ENCODE measurements around the gene LMX1B. TPM values are rescaled to one million over a fixed set of nuclear protein-coding genes. Genes with fewer than 3 reads are reported as not detected.
A peak's percentile ranks its signal among the peaks of the same experiment; 100 is the strongest.
"Not testable (repeated sequence)": the region's sequence is repeated elsewhere in the genome, so short reads cannot be mapped to it uniquely, and the experiment has no call there.

LMX1B gene
- polyA plus RNA-seq (2013, experiment 1 of 2; ENCODE audit: insufficient read length) = 0.37 TPM
- 0.30 TPM for polyA plus RNA-seq (2013, experiment 2 of 2; ENCODE audit: insufficient read length)

DNA sequence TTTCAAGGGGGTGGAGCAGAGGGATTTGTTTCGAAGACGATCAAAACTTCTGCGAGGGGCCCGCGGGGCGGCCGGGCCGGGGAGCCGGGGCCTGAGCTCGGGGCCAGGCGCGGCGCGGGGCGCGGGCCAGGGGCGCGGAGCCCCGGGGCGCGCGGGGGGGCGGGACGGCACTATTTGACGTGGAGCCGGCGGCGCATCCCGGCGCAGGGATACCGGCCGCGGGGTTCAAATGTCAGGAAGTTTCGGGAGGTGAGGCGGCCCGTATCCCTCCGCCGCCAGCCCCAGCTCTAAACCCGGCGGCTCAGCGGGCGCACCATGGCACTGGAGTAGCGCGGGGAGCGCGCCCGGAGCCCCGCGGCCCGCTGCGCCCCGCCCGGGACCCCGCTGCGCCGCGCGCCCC is at the start of gene LMX1B:
Gene LMX1B (plus strand): TSS at position 278 of the 400 bp plus-strand sequence. CDS start 522 bp downstream, outside the sequence.
- peak; percentile 79 for DNase-seq

GRCh38 chr9:126564128-126564527 is 49.6 kb upstream of the LMX1B start:
- no peak for DNase-seq

- no peak for DNase-seq
These were observed 49.0 kb upstream of the LMX1B start for GRCh38 chr9:126564716-126565115.

GRCh38 chr9:126565336-126566128 is 48.2 kb upstream of the LMX1B start:
- no peak for DNase-seq

GRCh38 chr9:126569036-126569435 is 44.7 kb upstream of the LMX1B start:
- peak; percentile 40 for DNase-seq

DNA sequence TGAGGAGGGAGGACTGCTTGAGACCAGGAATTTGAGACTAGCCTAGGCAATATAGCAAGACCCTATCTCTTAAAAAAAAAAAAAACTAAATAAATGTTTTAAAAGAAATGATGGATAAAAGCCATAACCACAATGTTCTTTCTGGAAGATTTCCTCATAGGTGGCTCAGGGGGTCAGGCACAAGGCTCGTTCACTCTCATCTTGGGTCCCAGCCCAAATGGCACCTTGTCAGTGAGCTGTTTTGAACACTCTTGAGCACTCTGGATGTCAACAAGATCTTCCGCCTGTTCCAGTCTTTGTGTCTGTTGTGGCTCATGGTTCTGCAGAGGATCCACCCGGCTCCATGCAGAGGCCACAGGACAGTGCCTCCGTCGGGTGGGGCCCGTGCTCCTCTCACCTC is 35.7 kb upstream of the LMX1B start:
- no peak for DNase-seq

DNA sequence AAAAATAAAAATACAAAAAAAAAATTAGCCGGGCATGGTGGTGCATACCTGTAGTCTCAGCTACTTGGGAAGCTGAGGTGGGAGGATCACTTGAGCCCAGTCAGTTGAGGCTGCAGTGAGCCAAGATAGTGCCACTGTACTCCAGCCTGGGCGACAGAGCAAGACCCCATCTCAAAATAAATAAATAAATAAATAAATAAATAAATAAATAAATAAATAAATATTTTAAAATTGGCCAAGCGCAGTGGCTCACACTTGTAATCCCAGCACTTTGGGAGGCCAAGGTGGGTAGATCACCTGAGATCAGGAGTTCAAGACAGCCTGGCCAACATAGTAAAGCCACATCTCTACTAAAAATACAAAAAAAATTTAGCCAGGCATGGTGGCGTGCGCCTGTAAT is 33.4 kb upstream of the LMX1B start:
- DNase-seq = not testable (repeated sequence)

DNA sequence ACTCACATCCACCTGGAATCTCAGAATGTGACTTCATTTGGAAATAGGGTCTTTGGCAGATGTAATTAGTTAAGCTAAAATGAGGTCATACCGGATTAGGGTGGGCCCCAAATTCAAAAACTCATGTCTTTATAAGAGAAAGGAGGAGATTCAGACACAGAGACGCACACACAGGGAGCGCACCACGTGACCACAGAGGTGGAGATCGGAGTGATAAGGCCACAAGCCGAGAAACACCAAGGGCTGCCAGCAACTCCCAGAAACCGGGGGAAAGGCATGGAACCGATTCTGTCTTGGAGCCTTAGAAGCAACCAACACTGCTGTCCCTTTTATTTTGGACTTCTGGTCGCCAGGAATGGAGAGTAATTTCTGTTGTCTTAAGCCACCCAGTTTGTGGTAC is 31.8 kb upstream of the LMX1B start:
- no peak for DNase-seq

GRCh38 chr9:126582427-126582826 is 31.3 kb upstream of the LMX1B start:
- no peak for DNase-seq

DNA sequence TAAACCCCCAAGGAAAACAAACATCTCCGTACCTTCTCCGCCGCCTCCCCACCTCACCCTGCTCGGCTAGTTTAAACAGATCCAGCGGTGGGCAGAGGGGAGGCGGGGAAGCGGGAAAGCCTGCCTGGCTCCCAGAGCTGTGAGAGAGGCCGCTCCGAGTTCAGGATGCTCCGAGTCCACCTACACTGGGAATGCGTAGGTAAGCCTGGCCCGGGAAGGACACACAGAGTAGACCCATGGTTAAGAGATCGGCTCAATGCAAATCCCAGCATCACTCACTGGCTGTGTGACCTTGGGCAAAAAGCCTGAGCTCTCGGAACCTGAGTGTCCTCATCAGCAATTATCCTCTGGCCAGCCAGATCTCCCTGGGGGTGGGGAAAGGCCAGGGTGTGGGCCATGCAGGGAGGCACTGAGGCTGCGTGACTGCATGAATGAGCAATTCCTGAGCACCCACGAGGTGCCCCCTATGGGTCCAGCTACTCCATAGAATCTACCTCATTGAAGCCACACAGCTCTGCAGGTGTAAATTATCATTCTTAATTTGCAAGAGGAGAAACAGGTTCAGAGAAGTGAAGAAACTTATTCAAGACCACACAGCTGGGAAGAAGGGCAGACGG is 30.5 kb upstream of the LMX1B start:
- DNase-seq = no peak

DNA sequence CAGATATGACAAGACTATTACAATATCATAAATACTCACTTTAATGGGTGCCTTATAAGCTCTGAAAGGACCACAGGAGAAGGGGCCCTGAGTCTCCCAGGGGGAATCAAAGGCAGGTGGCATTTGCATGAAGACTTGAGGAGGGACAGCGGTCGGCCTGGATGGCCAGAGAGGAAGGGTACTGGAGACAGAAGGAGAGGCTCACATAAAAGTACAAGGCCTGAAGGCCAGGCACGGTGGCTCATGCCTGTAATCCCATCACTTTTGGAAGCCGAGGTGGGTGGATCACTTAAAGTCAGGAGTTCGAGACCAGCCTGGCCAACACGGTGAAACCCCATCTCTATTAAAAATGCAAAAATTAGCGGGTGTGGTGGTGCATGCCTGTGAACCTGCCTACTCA is 29.1 kb upstream of the LMX1B start:
- DNase-seq = no peak

GRCh38 chr9:126586236-126586635 is 27.5 kb upstream of the LMX1B start:
- no peak for DNase-seq

DNA sequence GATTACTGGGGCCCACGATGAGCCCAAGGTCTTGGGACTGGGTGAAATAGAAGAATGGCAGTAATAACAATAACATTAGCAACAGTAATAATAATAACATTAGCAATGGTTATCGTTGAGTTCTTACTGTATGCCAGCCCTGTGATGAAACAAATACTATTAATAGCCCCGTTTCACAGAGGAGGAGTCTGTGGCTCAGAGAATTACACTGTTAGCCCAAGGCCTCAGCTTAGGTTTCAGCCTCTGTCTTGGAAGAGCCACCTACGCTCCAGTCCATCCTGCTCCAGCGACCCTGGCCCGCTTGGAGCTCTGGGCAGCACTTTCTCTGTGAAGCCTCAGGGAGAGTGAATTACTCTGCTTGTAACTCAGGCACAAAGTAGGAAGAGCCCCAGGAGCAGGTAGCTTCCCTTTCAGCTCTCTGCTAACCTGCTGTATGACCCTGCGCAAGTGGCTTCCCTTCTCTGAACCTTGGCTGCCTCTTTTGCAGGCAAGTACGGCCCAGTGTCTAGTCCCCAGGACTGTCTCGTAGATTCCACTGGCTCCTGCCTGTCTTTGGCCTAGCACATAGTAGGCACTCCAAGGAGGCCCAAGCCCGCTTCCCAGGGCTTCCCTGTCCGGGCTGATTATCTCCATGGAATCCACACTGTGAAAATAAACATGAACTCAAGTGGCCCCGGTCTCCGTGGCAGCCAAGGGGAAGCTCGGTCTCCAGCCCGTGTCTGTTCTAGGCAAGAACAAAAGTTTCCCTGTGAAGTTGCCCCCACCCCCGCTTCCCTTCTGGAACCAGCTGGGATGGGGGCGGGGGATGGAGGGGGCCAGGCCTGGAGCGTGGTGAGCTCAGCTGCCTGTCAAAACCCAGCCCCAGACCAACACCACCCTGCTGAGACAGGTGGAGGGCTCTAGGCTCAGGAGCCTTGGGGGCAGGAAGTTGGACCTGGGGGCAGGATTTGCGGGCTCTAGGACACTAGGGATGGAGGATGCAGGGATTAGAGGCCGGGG is 26.2 kb upstream of the LMX1B start:
- no peak for DNase-seq

DNA sequence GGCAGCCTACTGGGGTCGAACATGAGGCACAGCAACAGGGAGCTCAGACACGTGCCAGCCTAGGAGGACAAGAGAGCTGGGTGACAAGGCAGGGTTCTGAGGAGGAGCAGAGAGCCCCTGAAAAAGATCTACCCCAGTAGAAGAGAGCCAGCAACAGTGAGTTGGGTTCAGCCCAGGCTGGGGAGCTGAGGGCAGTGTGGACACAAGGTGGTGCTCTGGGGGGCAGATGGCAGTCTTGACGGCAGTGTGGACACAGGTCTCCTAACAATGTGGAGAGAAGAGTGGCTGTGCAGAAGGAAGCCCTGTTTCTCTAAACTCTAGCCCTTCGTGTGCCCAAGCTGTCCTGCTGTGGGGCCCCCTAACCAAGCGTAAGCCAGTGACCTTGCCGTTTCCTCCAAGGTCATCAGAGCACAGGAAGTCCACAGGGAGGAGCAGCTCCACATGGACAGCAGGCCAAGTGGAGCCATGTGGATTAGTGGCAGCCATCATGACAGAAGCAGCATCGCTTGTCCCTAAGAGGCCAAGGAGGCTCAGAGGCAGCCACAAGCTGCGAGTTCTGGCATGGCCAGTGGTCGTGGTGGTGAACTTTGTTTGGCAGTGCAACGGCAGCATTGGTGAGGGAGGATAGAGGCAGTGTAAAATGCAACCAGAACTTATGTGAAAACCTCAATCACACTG is 25.1 kb upstream of the LMX1B start:
- no peak for DNase-seq

DNA sequence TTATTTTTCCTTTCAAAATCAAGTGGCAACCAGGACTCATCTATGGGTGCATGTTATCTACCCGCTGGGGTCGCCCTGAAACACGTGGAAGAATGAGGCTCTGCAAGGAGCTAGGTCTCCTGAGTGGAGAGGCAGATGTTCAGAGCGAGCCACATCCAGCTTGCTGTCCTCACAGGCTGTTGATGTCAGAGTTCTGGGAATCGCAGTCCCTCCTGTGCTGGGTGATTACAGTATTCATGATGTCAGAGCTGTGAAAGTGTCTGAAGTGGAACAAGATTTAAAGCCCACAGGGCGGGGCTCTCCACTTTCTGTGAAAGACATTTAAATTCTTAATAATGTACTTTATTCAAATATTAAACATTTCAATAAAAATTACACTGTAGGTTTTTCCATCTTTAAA is 24.4 kb upstream of the LMX1B start:
- DNase-seq = no peak

GRCh38 chr9:126591083-126591482 is 22.6 kb upstream of the LMX1B start:
- no peak for DNase-seq

DNA sequence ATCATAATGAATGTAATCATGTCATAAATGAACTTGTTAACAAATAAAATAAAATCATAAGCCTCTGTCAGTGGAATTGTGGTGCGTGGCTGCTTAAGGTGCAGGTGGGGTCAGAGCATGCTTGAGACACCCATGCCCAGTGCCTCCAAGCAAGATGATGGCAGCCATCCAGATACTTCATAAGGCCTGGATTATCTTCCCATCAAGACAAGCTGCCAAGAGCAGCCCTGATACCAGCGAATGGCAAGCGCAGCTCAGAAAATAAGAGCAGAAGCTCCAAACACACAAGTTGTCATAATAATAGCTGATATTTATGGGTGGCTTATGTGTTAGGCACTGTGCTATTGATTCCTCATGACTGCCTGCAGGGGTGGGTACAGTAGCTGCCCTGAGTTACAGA is 21.8 kb upstream of the LMX1B start:
- no peak for DNase-seq

GRCh38 chr9:126592461-126592860 is 21.3 kb upstream of the LMX1B start:
- DNase-seq = no peak

GRCh38 chr9:126595982-126596381 is 17.7 kb upstream of the LMX1B start:
- no peak for DNase-seq

- no peak for DNase-seq
These were observed 14.6 kb upstream of the LMX1B start for GRCh38 chr9:126599047-126599650.
